LNCaP clone FGC (cell line): ENCODE results near the gene RIPOR2.
A peak's percentile ranks its signal among the peaks of the same experiment; 100 is the strongest.

Experiments
- DNase-seq: peaks from one replicate; pipeline ENCODE4 v3.0.0-alpha.2; 2011; ENCODE audit warnings: low read depth
- H3K4me3 ChIP-seq: 2 replicates; pipeline ENCODE4 v1.5.1; 2011; ENCODE audit warnings: mild to moderate bottlenecking, low read depth, low read length, control low read depth
- TF ChIP-seq, protein P1 (sequence below): IDR thresholded peaks from 2 replicates; pipeline ENCODE4 v1.5.1; 2012; ENCODE audit warnings: mild to moderate bottlenecking; ENCODE audit not compliant: control insufficient read depth, insufficient read depth; ENCODE audit errors: extremely low read depth

The RIPOR2 gene

DNA sequence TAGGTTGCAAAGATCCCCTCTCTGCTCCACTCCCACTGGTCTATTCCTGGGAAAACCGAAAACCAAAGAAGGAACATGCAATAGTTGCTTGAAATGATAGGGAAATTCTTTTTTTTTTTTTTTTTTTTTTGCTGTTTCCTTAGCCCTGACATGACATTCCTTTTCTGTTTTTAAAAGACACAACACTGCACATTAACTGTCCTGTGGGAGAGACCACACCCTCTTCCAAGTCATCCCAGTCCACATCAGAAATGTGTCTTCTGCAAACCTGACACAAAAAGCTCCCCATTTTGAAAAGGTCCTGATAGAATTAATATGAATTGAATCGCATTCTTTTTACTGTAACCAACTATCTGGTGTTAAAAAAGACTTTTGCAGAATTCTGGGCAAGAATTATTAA is 43.4 kb upstream of the RIPOR2 start:
- TF ChIP-seq, protein P1, sequence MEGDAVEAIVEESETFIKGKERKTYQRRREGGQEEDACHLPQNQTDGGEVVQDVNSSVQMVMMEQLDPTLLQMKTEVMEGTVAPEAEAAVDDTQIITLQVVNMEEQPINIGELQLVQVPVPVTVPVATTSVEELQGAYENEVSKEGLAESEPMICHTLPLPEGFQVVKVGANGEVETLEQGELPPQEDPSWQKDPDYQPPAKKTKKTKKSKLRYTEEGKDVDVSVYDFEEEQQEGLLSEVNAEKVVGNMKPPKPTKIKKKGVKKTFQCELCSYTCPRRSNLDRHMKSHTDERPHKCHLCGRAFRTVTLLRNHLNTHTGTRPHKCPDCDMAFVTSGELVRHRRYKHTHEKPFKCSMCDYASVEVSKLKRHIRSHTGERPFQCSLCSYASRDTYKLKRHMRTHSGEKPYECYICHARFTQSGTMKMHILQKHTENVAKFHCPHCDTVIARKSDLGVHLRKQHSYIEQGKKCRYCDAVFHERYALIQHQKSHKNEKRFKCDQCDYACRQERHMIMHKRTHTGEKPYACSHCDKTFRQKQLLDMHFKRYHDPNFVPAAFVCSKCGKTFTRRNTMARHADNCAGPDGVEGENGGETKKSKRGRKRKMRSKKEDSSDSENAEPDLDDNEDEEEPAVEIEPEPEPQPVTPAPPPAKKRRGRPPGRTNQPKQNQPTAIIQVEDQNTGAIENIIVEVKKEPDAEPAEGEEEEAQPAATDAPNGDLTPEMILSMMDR: no peak
- DNase-seq: no peak
- no peak overlapping the region for H3K4me3 ChIP-seq

DNA sequence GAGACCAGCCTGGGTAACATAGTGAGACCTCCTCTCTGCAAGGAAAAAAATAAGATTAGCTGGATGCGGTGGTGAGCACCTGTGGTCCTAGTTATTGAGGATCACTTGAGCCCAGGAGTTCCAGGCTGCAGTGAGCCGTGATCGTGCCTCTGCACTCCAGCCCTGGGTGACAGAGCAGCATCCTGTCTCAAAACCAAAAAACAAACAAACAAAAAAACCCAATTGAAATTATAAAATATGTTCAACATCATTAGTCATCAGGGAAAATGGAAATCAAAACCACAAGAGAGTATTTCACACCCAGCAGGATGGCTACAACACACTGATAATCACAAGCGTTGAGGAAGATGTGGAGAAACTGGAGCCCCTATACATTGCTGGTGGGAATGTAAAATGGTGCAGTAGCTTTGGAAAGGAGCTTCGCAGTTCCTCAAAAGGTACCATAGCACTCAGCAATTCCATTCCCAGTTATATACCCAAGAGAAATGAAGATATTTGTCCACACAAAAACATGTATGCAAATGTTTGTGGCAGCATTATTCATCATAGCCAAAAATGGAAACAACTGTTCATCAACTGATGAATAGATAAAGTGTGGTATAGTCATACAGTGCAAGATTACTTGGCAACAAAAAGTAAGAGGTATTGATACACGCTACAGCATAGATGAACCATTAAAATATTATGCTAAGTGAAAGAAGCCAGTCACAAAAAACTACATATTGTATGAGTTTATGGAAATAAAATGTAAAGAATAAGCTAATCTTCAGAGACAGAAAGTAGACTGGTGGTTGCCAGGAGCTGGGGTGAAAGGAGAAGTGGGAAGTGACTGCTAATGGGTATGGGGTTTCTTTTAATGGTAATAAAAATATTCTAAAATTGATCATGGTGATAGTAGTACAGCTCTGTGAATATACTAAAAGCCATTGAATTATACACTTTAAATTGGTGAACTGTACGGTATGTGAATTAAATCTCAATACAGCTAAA is 38.7 kb upstream of the RIPOR2 start:
- DNase-seq: no peak
- TF ChIP-seq, protein P1: no peak
- no peak overlapping the region for H3K4me3 ChIP-seq

DNA sequence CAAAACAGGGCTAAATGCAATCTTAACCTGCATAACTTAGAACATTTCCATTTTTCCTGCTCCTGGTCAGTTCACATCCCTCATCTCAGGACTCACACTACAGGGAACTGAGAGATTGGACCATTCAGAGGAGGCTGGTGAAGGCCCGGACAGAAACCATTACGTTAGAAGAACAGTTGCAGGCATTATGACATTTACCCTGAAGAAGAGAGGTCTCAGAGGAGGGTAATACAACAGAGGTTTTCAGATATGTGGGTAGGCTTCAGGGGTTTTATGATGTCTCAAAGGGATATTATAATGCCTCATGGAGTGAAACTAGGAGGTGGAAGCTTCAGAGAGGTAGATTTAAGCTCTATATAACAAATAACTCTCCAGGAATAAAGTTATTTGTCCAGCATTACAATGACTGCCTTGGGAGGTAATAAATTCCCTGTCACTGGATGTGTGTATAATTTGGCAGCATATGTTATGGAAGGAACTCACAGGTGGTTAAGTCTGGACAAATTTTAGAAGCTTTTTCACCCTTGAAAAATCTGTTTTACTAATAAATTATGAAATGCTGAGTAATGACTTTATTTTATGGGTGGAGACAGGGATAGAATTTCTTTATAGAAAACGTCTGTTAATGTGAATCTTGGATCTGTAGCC is 36.7 kb upstream of the RIPOR2 start:
- DNase-seq: peak; percentile 68
- TF ChIP-seq, protein P1: no peak
- H3K4me3 ChIP-seq: no peak overlapping the region

DNA sequence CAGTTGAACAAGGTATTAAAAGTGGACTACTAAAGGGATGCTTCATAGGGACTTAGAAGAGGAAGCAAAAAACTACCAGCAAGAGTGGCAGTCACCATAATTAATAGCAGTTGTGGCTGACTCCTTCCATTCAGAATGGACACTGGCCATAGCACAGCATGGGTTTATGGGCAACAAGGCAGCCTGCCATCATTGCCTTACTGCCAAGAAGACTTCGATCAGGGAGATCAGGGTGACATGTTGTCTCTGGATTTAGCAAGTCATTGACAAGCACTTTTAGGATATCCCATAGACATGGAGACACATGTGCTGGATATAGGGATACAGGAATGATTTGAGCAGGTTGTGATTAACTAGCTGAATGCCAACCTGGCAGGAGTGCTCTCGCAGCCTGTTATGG is 35.3 kb upstream of the RIPOR2 start:
- DNase-seq: no peak
- TF ChIP-seq, protein P1: no peak
- H3K4me3 ChIP-seq: no peak overlapping the region

DNA sequence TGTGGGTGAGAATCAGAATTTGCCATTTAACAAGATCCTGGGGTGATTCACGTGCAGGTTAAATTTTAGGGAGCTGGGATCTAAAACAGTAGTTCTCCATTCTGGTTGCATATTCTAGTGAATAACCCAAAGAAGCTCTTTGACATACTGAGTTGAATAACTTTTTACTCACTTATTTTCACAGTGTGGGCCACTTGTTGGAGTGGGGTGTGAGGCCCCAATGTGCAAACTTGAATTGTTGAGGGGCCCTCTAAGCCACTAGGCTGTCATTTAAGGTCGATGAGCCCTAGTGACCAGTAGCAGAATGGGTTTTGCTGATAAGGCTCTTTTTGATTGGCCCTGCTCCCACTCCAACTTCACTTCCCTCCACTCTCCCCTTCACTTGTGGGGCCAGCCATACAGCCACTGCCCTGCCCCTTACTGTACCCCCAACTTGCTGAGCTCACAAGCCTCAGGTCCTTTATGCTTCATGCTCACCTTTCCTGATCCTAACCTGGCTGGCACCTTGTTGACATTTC is 33.6 kb upstream of the RIPOR2 start:
- no peak overlapping the region for H3K4me3 ChIP-seq
- no peak for DNase-seq
- TF ChIP-seq, protein P1: no peak

DNA sequence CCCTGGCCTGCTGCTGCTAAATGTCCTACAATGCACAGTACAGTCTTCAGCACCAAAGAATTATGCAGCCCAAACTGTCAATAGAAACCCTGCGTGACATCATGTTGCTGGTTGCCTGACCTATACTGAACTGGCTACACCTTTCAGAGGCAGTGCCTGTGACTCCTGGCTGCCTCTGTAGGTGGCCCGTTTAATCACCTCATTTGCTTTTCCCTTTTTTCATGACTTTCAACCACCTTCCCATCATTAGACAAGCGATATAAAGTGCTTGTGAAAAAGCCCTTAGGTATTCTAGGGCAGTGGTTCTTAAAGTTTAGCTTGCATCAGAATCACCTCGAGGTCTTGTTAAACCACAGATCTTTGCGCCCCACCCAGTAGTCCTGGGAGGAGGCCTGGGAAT is 33.0 kb upstream of the RIPOR2 start:
- no peak overlapping the region for H3K4me3 ChIP-seq
- no peak for DNase-seq
- TF ChIP-seq, protein P1: no peak
